HepG2 (cell line): ENCODE data around the gene ZNF223. TPM values are rescaled to one million over a fixed set of nuclear protein-coding genes. Genes with fewer than 3 reads are reported as not detected.

ENCODE experiments used
- CENPX ChIP-seq: sonication (generic); formaldehyde crosslinking; IDR thresholded peaks from 2 replicates; pipeline ENCODE4 v1.9.0; 2021; ENCODE audit warnings: mild to moderate bottlenecking, missing genetic modification reagents, moderate library complexity
- HOXA9 ChIP-seq: sonication (generic); formaldehyde crosslinking; IDR thresholded peaks from 2 replicates; pipeline ENCODE4 v1.8.1; 2022; ENCODE audit warnings: missing genetic modification reagents, mild to moderate bottlenecking, moderate library complexity, borderline replicate concordance
- RXRB ChIP-seq: IDR thresholded peaks from 2 replicates; pipeline ENCODE4 v1.6.1; 2016; ENCODE audit warnings: borderline replicate concordance, missing genetic modification reagents, missing compliant biosample characterization
- SMAD3 ChIP-seq: sonication (generic); formaldehyde crosslinking; IDR thresholded peaks from 2 replicates; pipeline ENCODE4 v1.4.0; 2020; ENCODE audit warnings: missing genetic modification reagents
- TP53 ChIP-seq: sonication (generic); formaldehyde crosslinking; conservative IDR thresholded peaks from 2 replicates; pipeline ENCODE4 v1.4.0; 2020; ENCODE audit warnings: missing genetic modification reagents
- ZNF205 ChIP-seq: IDR thresholded peaks from 2 replicates; pipeline ENCODE4 v1.6.1; 2018; ENCODE audit warnings: missing biosample characterization, missing genetic modification reagents
- ZNF350 ChIP-seq: sonication (generic); formaldehyde crosslinking; IDR thresholded peaks from 2 replicates; pipeline ENCODE4 v1.4.0; 2020; ENCODE audit warnings: mild to moderate bottlenecking, low read depth, missing genetic modification reagents, borderline replicate concordance
- ZNF563 ChIP-seq: sonication (generic); formaldehyde crosslinking; IDR thresholded peaks from 2 replicates; pipeline ENCODE4 v1.8.0; 2022; ENCODE audit warnings: mild to moderate bottlenecking, moderate library complexity, missing genetic modification reagents
- ZNF629 ChIP-seq: sonication (generic); formaldehyde crosslinking; conservative IDR thresholded peaks from 2 replicates; pipeline ENCODE4 v1.5.0; 2020; ENCODE audit warnings: missing genetic modification reagents
- polyA plus RNA-seq, 8 experiments: library from polyadenylated mRNA; depleted of rRNA in 3 of 8; stranded (reverse) in 7 of 8; unstranded in 1 of 8; fragments of >200 nt; fragmentation: Illumina TruSeq in 4 of 8; extraction: Trizol in 4 of 8; gene quantifications; 2 replicates each; pipeline versions ENCODE4 v1.2.1 to v1.2.3, GENCODE V29; 2011 to 2016; ENCODE audit warnings: low read depth in 4 of 8, missing spikeins in 1 of 8, mixed read lengths in 1 of 8; ENCODE audit not compliant: insufficient read depth in 1 of 8
- total RNA-seq, 5 experiments: library from RNA; depleted of rRNA; stranded (reverse); fragments of >200 nt; fragmentation: Illumina TruSeq; extraction: Trizol; gene quantifications; 2 replicates each; pipeline ENCODE4 v1.2.3, GENCODE V29; 2016; ENCODE audit warnings: low read depth in 1 of 5
- TF ChIP-seq, protein P1 (sequence below): sonication (generic); formaldehyde crosslinking; IDR thresholded peaks from 2 replicates; pipeline ENCODE4 v1.4.0; 2020; ENCODE audit warnings: mild to moderate bottlenecking, missing genetic modification reagents, borderline replicate concordance
- TF ChIP-seq, protein P2 (sequence below): sonication (generic); formaldehyde crosslinking; IDR thresholded peaks from 2 replicates; pipeline ENCODE4 v1.4.0; 2020; ENCODE audit warnings: missing genetic modification reagents
- TF ChIP-seq, protein P3 (sequence below): sonication (generic); formaldehyde crosslinking; IDR thresholded peaks from 2 replicates; pipeline ENCODE4 v1.8.0; 2022; ENCODE audit warnings: mild to moderate bottlenecking, missing genetic modification reagents, borderline replicate concordance
- TF ChIP-seq, protein P4 (sequence below): sonication (generic); formaldehyde crosslinking; IDR thresholded peaks from 2 replicates; pipeline ENCODE4 v1.5.1; 2020; ENCODE audit warnings: missing genetic modification reagents, mild to moderate bottlenecking, borderline replicate concordance

Gene ZNF223
- total and polyA plus RNA-seq, 2 of the 13 experiments (the other 11 are each of a cell fraction or from before 2014, with no cell fraction given) = 2.0 to 4.8 TPM

DNA sequence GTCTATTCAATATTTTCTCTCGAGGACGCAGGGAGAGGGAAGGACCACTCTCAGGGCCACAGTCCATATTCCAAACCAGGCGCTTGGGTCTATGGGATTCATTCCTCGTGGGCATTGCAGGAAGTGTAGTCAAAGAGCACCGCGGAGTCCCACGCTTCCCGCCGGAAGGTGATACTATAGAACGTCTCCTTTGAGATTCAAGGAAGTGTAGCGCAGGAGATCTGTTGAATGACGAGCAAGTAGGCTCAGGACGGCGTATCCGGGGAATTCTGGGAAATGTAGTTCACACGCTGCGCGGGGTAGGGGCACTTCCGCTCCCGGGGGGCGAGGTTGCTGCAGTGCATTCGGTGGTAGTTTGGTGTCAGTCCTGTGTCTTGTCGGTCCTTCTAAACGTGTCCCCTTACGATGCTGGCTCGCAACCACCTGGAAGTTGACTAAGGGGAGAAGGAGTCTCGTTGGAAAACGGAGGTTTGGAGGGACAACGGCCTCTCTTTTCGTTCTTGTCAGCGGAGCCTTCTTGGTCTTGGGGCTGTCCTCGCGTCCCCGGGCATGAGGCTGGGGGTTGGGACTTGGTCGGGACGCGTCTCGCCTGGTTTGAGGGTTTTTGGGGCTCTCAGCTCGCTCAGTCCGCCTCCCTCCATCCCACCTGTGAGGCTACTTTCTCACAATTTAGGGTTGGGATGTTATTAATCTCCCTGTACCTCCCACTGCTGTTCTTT is 20.1 kb downstream of the ZNF223 start, which contains the start of gene ZNF284 (continued):
- TF ChIP-seq, protein P1, sequence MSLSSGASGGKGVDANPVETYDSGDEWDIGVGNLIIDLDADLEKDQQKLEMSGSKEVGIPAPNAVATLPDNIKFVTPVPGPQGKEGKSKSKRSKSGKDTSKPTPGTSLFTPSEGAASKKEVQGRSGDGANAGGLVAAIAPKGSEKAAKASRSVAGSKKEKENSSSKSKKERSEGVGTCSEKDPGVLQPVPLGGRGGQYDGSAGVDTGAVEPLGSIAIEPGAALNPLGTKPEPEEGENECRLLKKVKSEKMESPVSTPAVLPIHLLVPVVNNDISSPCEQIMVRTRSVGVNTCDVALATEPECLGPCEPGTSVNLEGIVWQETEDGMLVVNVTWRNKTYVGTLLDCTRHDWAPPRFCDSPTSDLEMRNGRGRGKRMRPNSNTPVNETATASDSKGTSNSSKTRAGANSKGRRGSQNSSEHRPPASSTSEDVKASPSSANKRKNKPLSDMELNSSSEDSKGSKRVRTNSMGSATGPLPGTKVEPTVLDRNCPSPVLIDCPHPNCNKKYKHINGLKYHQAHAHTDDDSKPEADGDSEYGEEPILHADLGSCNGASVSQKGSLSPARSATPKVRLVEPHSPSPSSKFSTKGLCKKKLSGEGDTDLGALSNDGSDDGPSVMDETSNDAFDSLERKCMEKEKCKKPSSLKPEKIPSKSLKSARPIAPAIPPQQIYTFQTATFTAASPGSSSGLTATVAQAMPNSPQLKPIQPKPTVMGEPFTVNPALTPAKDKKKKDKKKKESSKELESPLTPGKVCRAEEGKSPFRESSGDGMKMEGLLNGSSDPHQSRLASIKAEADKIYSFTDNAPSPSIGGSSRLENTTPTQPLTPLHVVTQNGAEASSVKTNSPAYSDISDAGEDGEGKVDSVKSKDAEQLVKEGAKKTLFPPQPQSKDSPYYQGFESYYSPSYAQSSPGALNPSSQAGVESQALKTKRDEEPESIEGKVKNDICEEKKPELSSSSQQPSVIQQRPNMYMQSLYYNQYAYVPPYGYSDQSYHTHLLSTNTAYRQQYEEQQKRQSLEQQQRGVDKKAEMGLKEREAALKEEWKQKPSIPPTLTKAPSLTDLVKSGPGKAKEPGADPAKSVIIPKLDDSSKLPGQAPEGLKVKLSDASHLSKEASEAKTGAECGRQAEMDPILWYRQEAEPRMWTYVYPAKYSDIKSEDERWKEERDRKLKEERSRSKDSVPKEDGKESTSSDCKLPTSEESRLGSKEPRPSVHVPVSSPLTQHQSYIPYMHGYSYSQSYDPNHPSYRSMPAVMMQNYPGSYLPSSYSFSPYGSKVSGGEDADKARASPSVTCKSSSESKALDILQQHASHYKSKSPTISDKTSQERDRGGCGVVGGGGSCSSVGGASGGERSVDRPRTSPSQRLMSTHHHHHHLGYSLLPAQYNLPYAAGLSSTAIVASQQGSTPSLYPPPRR (CRISPR knock-in tag) = no peak
- no peak for TF ChIP-seq ZNF629
- no peak for TF ChIP-seq ZNF205 (CRISPR knock-in tag)
- TF ChIP-seq SMAD3 (CRISPR knock-in tag) = peak; percentile 67; the same call in 1 of the 2 replicates
- no peak for TF ChIP-seq TP53 (CRISPR knock-in tag)
- TF ChIP-seq, protein P2, sequence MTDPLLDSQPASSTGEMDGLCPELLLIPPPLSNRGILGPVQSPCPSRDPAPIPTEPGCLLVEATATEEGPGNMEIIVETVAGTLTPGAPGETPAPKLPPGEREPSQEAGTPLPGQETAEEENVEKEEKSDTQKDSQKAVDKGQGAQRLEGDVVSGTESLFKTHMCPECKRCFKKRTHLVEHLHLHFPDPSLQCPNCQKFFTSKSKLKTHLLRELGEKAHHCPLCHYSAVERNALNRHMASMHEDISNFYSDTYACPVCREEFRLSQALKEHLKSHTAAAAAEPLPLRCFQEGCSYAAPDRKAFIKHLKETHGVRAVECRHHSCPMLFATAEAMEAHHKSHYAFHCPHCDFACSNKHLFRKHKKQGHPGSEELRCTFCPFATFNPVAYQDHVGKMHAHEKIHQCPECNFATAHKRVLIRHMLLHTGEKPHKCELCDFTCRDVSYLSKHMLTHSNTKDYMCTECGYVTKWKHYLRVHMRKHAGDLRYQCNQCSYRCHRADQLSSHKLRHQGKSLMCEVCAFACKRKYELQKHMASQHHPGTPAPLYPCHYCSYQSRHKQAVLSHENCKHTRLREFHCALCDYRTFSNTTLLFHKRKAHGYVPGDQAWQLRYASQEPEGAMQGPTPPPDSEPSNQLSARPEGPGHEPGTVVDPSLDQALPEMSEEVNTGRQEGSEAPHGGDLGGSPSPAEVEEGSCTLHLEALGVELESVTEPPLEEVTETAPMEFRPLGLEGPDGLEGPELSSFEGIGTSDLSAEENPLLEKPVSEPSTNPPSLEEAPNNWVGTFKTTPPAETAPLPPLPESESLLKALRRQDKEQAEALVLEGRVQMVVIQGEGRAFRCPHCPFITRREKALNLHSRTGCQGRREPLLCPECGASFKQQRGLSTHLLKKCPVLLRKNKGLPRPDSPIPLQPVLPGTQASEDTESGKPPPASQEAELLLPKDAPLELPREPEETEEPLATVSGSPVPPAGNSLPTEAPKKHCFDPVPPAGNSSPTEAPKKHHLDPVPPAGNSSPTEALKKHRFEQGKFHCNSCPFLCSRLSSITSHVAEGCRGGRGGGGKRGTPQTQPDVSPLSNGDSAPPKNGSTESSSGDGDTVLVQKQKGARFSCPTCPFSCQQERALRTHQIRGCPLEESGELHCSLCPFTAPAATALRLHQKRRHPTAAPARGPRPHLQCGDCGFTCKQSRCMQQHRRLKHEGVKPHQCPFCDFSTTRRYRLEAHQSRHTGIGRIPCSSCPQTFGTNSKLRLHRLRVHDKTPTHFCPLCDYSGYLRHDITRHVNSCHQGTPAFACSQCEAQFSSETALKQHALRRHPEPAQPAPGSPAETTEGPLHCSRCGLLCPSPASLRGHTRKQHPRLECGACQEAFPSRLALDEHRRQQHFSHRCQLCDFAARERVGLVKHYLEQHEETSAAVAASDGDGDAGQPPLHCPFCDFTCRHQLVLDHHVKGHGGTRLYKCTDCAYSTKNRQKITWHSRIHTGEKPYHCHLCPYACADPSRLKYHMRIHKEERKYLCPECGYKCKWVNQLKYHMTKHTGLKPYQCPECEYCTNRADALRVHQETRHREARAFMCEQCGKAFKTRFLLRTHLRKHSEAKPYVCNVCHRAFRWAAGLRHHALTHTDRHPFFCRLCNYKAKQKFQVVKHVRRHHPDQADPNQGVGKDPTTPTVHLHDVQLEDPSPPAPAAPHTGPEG = no peak
- TF ChIP-seq HOXA9 (CRISPR knock-in tag) = no peak
- TF ChIP-seq RXRB (CRISPR knock-in tag) = peak; percentile 45
- peak; percentile 80 for TF ChIP-seq ZNF350
- no peak for TF ChIP-seq CENPX
- TF ChIP-seq, protein P3, sequence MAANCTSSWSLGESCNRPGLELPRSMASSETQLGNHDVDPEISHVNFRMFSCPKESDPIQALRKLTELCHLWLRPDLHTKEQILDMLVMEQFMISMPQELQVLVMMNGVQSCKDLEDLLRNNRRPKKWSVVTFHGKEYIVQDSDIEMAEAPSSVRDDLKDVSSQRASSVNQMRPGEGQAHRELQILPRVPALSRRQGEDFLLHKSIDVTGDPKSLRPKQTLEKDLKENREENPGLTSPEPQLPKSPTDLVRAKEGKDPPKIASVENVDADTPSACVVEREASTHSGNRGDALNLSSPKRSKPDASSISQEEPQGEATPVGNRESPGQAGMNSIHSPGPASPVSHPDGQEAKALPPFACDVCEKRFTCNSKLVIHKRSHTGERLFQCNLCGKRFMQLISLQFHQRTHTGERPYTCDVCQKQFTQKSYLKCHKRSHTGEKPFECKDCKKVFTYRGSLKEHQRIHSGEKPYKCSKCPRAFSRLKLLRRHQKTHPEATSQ (CRISPR knock-in tag) = no peak; the same call in 1 of the 2 replicates
- peak; percentile 43; the same call in 1 of the 2 replicates for TF ChIP-seq ZNF563 (CRISPR knock-in tag)
- TF ChIP-seq, protein P4, sequence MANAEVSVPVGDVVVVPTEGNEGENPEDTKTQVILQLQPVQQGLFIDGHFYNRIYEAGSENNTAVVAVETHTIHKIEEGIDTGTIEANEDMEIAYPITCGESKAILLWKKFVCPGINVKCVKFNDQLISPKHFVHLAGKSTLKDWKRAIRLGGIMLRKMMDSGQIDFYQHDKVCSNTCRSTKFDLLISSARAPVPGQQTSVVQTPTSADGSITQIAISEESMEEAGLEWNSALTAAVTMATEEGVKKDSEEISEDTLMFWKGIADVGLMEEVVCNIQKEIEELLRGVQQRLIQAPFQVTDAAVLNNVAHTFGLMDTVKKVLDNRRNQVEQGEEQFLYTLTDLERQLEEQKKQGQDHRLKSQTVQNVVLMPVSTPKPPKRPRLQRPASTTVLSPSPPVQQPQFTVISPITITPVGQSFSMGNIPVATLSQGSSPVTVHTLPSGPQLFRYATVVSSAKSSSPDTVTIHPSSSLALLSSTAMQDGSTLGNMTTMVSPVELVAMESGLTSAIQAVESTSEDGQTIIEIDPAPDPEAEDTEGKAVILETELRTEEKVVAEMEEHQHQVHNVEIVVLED (CRISPR knock-in tag) = peak; percentile 89
